Measurements from ENCODE around the gene MCF2L. TPM values are rescaled to one million over a fixed set of nuclear protein-coding genes. Genes with fewer than 3 reads are reported as not detected.

The MCF2L gene
- total RNA-seq, 1 donor from 2014 or later, result 83.0 TPM

DNA sequence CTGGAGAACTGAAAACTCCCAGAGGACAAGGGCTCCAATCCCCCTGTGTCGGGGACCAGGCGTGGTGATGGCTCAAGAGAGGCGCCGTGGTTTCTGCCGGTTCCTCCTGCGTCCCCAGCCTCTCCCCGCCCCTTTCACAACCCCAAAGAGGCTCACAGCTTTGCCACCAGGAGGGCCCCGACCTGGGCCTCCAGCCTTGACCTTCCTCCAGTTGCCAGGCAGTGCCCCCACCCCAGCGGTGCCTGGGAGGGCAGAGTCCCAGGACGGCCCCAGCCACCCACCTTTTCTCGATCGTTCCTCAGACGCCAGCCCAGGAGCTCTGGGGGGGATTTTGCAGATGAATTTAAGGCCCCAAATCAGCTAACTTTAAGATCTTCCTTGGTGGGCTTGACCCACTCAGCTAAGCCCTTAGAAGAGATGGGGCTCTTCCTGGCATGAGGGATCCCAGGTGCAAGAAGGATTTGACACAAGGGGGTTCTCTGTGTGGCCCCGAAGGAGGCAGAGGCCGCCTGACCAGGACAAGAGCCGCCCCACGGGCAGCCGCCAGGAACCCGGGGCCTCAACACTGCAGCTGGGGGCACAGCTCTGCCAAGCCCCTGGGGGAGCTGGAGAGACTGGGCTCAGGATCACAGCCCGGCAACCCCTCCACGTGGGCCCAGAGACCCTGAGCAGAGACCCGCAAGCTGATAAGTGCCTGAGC is 47.0 kb downstream of the MCF2L start:
- peaks cover 12% of the 10 kb centered on the region for H3K36me3 Mint-ChIP-seq (ENCODE audit: unreplicated experiment)
- H3K9me3 Mint-ChIP-seq (ENCODE audit: unreplicated experiment), result peaks cover 19% of the 10 kb centered on the region
- H3K4me1 Mint-ChIP-seq (ENCODE audit: low read depth, unreplicated experiment), result peaks cover 18% of the 10 kb centered on the region

DNA sequence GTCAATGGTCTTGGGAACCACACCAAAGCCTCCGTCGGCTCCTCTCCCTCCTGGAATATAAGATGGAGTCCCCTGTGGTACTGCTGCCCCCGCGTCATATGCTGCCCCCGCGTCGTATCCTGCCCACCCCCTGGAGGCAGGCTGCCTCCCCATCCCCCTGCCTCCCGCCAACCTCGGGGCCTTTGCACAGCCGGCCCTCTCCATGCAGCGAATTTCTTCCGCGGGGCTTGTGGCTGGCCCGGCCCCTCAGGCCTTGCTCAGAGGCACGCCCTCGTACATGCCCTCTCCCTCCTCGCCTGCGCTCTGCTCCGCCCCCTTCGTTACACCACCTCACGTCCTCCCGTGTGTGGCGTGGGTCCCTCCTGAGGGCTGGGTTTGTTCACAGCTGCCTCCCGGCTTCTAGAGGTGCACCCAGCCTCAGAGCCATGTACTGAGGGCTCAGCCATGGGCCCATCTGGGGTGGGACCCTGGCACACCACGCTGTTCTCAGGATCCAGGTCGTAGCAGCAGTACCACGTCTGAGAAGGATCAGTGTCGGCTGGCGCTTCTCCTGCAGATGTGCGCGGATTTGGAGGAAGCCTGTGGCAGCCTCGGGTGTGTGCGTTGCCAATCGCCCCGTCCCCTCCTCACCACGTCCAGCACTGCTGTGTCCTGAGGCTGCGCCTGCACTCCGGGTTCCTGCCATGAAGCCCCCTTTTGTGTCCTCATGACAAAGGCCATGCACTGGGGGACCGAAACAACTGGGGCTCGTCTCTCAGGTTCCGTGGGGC is 47.7 kb downstream of the MCF2L start:
- Mint-ChIP-seq H3K4me3 (ENCODE audit: unreplicated experiment) (no peak overlapping the region), H3K27ac (ENCODE audit: unreplicated experiment) (no peak overlapping the region), H3K4me1 (ENCODE audit: low read depth, unreplicated experiment) (peaks cover 12% of the 10 kb centered on the region)

More for the DNA sequence above, 47.0 kb downstream of the MCF2L start:
- Mint-ChIP-seq H3K27ac (ENCODE audit: unreplicated experiment) (no peak overlapping the region), H3K4me3 (ENCODE audit: unreplicated experiment) (no peak overlapping the region), H3K27me3 (ENCODE audit: unreplicated experiment) (peaks cover 15% of the 10 kb centered on the region)
- TF ChIP-seq, protein P1, sequence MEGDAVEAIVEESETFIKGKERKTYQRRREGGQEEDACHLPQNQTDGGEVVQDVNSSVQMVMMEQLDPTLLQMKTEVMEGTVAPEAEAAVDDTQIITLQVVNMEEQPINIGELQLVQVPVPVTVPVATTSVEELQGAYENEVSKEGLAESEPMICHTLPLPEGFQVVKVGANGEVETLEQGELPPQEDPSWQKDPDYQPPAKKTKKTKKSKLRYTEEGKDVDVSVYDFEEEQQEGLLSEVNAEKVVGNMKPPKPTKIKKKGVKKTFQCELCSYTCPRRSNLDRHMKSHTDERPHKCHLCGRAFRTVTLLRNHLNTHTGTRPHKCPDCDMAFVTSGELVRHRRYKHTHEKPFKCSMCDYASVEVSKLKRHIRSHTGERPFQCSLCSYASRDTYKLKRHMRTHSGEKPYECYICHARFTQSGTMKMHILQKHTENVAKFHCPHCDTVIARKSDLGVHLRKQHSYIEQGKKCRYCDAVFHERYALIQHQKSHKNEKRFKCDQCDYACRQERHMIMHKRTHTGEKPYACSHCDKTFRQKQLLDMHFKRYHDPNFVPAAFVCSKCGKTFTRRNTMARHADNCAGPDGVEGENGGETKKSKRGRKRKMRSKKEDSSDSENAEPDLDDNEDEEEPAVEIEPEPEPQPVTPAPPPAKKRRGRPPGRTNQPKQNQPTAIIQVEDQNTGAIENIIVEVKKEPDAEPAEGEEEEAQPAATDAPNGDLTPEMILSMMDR (IDR thresholded peaks at IDR 0.05; ENCODE audit: partially characterized antibody, unreplicated experiment), result no peak
- DNase-seq, result no peak

GRCh38 chr13:113017506-113018215 is 48.6 kb downstream of the MCF2L start:
- Mint-ChIP-seq H3K9me3 (ENCODE audit: unreplicated experiment) (peaks cover 13% of the 10 kb centered on the region), H3K36me3 (ENCODE audit: unreplicated experiment) (peaks cover 7% of the 10 kb centered on the region), H3K27ac (ENCODE audit: unreplicated experiment) (no peak overlapping the region), H3K4me1 (ENCODE audit: low read depth, unreplicated experiment) (peaks cover 14% of the 10 kb centered on the region), H3K27me3 (ENCODE audit: unreplicated experiment) (peaks cover 8% of the 10 kb centered on the region), H3K4me3 (ENCODE audit: unreplicated experiment) (no peak overlapping the region)
- TF ChIP-seq, protein P1 (IDR thresholded peaks at IDR 0.05; ENCODE audit: partially characterized antibody, unreplicated experiment), result no peak
- DNase-seq, result no peak

More for the DNA sequence above, 47.7 kb downstream of the MCF2L start:
- Mint-ChIP-seq H3K36me3 (ENCODE audit: unreplicated experiment) (peaks cover 7% of the 10 kb centered on the region), H3K27me3 (ENCODE audit: unreplicated experiment) (peaks cover 10% of the 10 kb centered on the region), H3K9me3 (ENCODE audit: unreplicated experiment) (peaks cover 13% of the 10 kb centered on the region)
- TF ChIP-seq, protein P1 (IDR thresholded peaks at IDR 0.05; ENCODE audit: partially characterized antibody, unreplicated experiment), result no peak
- DNase-seq, result no peak

DNA sequence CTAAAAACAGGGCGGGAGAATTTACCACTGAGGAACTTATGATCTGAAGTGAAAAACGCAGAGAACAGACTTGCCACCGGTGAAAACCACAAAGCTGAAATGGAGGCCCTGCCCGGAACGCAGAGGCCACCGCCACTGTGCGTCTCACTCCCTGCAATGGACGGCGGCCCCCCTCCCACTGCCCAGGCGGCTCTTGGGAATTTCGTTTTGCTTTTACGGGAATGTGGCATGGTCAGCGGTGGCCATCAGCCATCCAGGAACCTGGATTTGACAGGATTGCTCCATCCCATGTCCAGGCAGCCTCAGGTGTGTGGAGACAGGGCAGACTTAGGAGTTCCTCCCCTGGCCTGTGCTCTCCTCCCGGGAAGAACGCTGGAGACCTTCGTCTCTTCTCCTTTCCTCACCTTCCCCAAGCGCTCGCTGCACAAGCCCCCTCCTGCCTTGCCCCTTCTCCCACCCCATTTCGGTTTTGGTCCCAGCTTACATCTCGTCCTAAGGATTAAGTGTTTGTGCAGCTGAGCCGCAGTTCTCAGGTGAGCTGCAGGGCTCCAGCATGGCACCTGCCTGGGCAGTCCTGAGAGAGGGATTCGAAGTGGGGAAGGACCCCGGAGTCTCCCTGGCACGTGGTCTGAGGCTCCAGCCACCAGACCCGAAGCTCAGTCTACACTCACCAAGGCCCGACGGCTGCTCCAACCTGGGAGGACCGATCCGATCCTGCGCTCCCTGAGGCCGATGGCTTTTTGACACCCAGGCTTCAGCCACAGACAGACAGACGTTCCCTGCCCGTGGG is 49.9 kb downstream of the MCF2L start:
- Mint-ChIP-seq H3K4me1 (ENCODE audit: low read depth, unreplicated experiment) (peaks cover 12% of the 10 kb centered on the region), H3K9me3 (ENCODE audit: unreplicated experiment) (peaks cover 10% of the 10 kb centered on the region), H3K4me3 (ENCODE audit: unreplicated experiment) (no peak overlapping the region), H3K27me3 (ENCODE audit: unreplicated experiment) (peaks cover 4% of the 10 kb centered on the region), H3K36me3 (ENCODE audit: unreplicated experiment) (peaks cover 7% of the 10 kb centered on the region), H3K27ac (ENCODE audit: unreplicated experiment) (no peak overlapping the region)
- DNase-seq, result no peak
- TF ChIP-seq, protein P1 (IDR thresholded peaks at IDR 0.05; ENCODE audit: partially characterized antibody, unreplicated experiment), result no peak
